ENCODE results near the gene GBP7. TPM values are rescaled to one million over a fixed set of nuclear protein-coding genes. Genes with fewer than 3 reads are reported as not detected.
A peak's percentile ranks its signal among the peaks of the same experiment; 100 is the strongest.
"Not testable (repeated sequence)": the region's sequence is repeated elsewhere in the genome, so short reads cannot be mapped to it uniquely, and the experiment has no call there.

Gene GBP7
- total and polyA plus RNA-seq, 2 donors from 2014 or later: not detected

DNA sequence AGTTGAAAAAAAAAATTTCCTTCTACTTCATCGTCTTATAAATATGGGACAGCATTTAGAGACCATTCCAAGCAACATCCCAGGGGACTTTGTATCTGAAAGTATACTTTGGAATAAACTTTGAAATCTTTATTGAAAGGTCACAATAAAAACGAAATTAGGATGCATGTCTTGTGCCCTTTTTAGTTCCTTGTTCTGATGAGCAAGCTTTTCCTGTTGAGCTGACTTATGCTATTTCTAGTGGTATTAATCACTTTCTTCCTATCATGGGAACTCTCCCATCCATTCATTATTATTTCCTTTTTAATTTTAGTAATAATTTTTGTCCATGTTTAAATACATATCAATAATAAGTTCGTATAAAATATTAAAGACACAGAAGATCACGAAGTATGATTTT, 45.9 kb downstream of the GBP7 start:
- no peak overlapping the region for H3K9ac ChIP-seq (ENCODE audit: low read length in 3 of 3)
- peak overlapping the region in 1 of 2 donors; percentile 87 for H3K27ac ChIP-seq (ENCODE audit: low read depth in 2 of 2, low read length in 2 of 2)
- H3K27me3 ChIP-seq (ENCODE audit: control insufficient read depth, insufficient read depth, low read length): no peaks in the 10 kb centered on the region
- intact Hi-C loops (cut with DNase I): no loop called here
- H3K36me3 ChIP-seq (ENCODE audit: control insufficient read depth in 2 of 3, insufficient read depth in 3 of 3, low read length in 3 of 3): no peaks in the 10 kb centered on the region
- no peak for DNase-seq
- no peaks in the 10 kb centered on the region for H3K9me3 ChIP-seq (ENCODE audit: control insufficient read depth in 2 of 3, insufficient read depth in 1 of 3, low read length in 3 of 3)
- H3K4me3 ChIP-seq (ENCODE audit: low read length in 3 of 3): no peak overlapping the region
- H3K4me1 ChIP-seq (ENCODE audit: control insufficient read depth in 2 of 3, insufficient read depth in 2 of 3, low read depth in 1 of 3, low read length in 3 of 3): peaks cover 5 to 6% (median 6%) of the 10 kb centered on the region in 3 donors
- TF ChIP-seq CTCF (IDR thresholded peaks at IDR 0.05; ENCODE audit: borderline replicate concordance, extremely low read depth, insufficient read depth): no peak
- FAIRE-seq: peak; percentile 66

GRCh38 chr1:89128003-89128458, 47.8 kb downstream of the GBP7 start:
- H3K27me3 ChIP-seq (ENCODE audit: control insufficient read depth, insufficient read depth, low read length); FAIRE-seq; H3K27ac ChIP-seq (ENCODE audit: low read depth in 2 of 2, low read length in 2 of 2); H3K4me1 ChIP-seq (ENCODE audit: control insufficient read depth in 2 of 3, insufficient read depth in 2 of 3, low read depth in 1 of 3, low read length in 3 of 3); H3K36me3 ChIP-seq (ENCODE audit: control insufficient read depth in 2 of 3, insufficient read depth in 3 of 3, low read length in 3 of 3); H3K9me3 ChIP-seq (ENCODE audit: control insufficient read depth in 2 of 3, insufficient read depth in 1 of 3, low read length in 3 of 3); intact Hi-C loops (cut with DNase I); H3K9ac ChIP-seq (ENCODE audit: low read length in 3 of 3); H3K4me3 ChIP-seq (ENCODE audit: low read length in 3 of 3): not testable (repeated sequence)
- DNase-seq: peak in 1 of 5 donors; percentile 73

DNA sequence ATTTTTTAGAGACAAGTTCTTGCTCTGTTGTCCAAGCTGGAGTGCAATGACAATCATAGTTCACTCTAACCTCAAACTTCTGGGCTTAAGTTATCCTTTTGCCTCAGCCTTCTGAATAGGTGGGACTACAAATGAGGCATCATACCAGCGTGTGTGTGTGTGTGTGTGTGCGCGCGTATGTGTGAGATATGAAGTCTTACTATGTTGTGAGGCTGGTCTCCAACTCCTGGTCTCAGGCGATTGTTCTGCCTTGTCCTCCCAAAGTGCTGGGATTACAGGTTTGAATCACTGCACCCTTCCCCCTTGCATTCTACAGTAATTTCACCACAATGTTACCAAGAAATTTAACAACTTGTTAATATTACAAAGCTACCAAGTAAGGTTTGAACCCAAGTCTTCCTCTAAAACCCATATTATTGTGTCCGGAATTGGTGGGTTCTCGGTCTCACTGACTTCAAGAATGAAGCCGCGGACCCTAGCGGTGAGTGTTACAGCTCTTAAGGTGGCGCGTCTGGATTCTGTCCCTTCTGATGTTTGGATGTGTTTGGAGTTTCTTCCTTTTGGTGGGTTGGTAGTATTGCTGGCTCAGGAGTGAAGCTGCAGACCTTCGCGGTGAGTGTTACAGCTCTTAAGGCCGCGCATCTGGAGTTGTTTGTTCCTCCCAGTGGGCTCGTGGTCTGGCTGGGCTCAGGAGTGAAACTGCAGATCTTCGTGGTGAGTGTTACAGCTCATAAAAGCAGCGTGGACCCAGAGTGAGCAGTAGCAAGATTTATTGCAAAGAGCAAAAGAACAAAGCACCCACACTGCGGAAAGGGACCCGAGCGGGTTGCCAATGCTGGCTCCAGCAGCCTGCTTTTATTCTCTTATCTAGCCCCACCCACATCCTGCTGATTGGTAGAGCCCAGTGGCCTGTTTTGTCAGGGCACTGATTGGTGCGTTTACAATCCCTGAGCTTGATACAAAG, 48.9 kb downstream of the GBP7 start:
- peak in 1 of 5 donors; percentile 62 for DNase-seq
- peak overlapping the region in 1 of 2 donors; percentile 83 for H3K27ac ChIP-seq (ENCODE audit: low read depth in 2 of 2, low read length in 2 of 2)
- FAIRE-seq; intact Hi-C loops (cut with DNase I); H3K9ac ChIP-seq (ENCODE audit: low read length in 3 of 3); H3K27me3 ChIP-seq (ENCODE audit: control insufficient read depth, insufficient read depth, low read length); H3K36me3 ChIP-seq (ENCODE audit: control insufficient read depth in 2 of 3, insufficient read depth in 3 of 3, low read length in 3 of 3); H3K4me1 ChIP-seq (ENCODE audit: control insufficient read depth in 2 of 3, insufficient read depth in 2 of 3, low read depth in 1 of 3, low read length in 3 of 3); H3K9me3 ChIP-seq (ENCODE audit: control insufficient read depth in 2 of 3, insufficient read depth in 1 of 3, low read length in 3 of 3); H3K4me3 ChIP-seq (ENCODE audit: low read length in 3 of 3): not testable (repeated sequence)

GRCh38 chr1:89125913-89126580, 49.8 kb downstream of the GBP7 start, which contains the start of gene GBP2:
TSS of gene GBP2 (minus strand) at chr1:89126114. CDS start at chr1:89121966, 4,148 bp downstream.
- Histone ChIP-seq H3K36me3 (ENCODE audit: control insufficient read depth in 2 of 3, insufficient read depth in 3 of 3, low read length in 3 of 3) (no peaks in the 10 kb centered on the region), H3K27ac (ENCODE audit: low read depth in 2 of 2, low read length in 2 of 2) (peak within 1 kb of the TSS; percentile 43 to 83), H3K9me3 (ENCODE audit: control insufficient read depth in 2 of 3, insufficient read depth in 1 of 3, low read length in 3 of 3) (no peaks in the 10 kb centered on the region), H3K4me1 (ENCODE audit: control insufficient read depth in 2 of 3, insufficient read depth in 2 of 3, low read depth in 1 of 3, low read length in 3 of 3) (peaks cover 5 to 6% (median 6%) of the 10 kb centered on the region in 3 donors), H3K4me3 (ENCODE audit: low read length in 3 of 3) (peak within 1 kb of the TSS in 2 of 3 donors; percentile 67 to 72), H3K27me3 (ENCODE audit: control insufficient read depth, insufficient read depth, low read length) (no peaks in the 10 kb centered on the region), H3K9ac (ENCODE audit: low read length in 3 of 3) (peak within 1 kb of the TSS in 2 of 3 donors; percentile 74 to 78)
- intact Hi-C loops (cut with DNase I): no loop called here
- FAIRE-seq: peak; percentile 93
- peak in 2 of 5 donors; percentile 15 to 23 for DNase-seq
- TF ChIP-seq CTCF (IDR thresholded peaks at IDR 0.05; ENCODE audit: borderline replicate concordance, extremely low read depth, insufficient read depth): no peak
